Activated T-helper 1 cell treated with anti-CD3 and anti-CD28 coated beads, Interleukin-12 subunit alpha, Interleukin-12 subunit beta, Interleukin-2, Interleukin-4 antibody, amounts not matched to agents 30 ng/mL and 10 ng/mL and 1 ng/mL, durations not matched to agents 14 hours and 24 hours and 36 hours (primary cell): ENCODE measurements around the gene GRPR. TPM values are rescaled to one million over a fixed set of nuclear protein-coding genes. Genes with fewer than 3 reads are reported as not detected.
"Not testable (repeated sequence)": the region's sequence is repeated elsewhere in the genome, so short reads cannot be mapped to it uniquely, and the experiment has no call there.

Experiments
- DNase-seq: peaks from one replicate; pipeline ENCODE4 v3.0.0; 2021; ENCODE audit warnings: low spot score
- H3K27ac Mint-ChIP-seq: one replicate; pipeline ENCODE4 v1.8.0; 2021; ENCODE audit warnings: mild to moderate bottlenecking, mixed read lengths
- H3K27me3 Mint-ChIP-seq: one replicate; pipeline ENCODE4 v1.8.0; 2022; ENCODE audit warnings: mild to moderate bottlenecking, moderate library complexity, mixed read lengths; ENCODE audit not compliant: insufficient read depth
- H3K36me3 Mint-ChIP-seq: one replicate; pipeline ENCODE4 v1.8.0; 2021; ENCODE audit warnings: low read depth, mixed read lengths
- H3K4me1 Mint-ChIP-seq: one replicate; pipeline ENCODE4 v1.8.0; 2021; ENCODE audit warnings: low read depth, mixed read lengths
- H3K4me3 Mint-ChIP-seq: one replicate; pipeline ENCODE4 v1.8.0; 2021; ENCODE audit warnings: mild to moderate bottlenecking, moderate library complexity, mixed read lengths
- H3K9me3 Mint-ChIP-seq: one replicate; pipeline ENCODE4 v1.8.0; 2021; ENCODE audit warnings: mixed read lengths
- intact Hi-C: fragments of 100-400 bp; cut with micrococcal nuclease; formaldehyde crosslinking; loops from one replicate; pipeline ENCODE4 v1.15.1; 2024
- total RNA-seq: library from RNA; stranded (reverse); gene quantifications from 2 replicates; pipeline ENCODE4 v1.2.3, GENCODE V29; 2022

GRPR gene
- total RNA-seq, 1 donor from 2014 or later = not detected

DNA sequence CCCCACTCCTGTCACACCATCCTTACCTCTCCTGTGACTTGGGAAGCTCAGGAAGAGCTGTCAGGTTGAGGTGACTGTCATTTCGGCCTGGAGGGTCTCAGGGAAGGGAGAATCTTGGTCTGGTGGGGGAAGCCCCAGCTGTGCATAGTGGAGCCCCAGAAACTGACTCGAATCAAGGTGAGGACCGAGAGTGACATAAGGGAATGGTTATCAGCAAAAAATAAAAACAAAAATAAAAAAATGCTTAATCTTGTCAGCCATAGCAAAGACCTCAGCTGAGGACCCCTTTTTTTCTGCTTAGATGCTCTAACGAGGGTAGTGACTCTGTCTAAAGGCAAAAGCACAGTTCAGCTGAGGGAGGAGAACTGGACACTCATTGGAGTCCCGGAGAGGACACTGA, 43.8 kb downstream of the GRPR start, which contains the start of gene MAGEB17:
Gene MAGEB17 (plus strand): TSS at position 301 of the 400 bp plus-strand sequence. CDS start 2,902 bp downstream, outside the sequence.
- Mint-ChIP-seq H3K4me3 (no peak within 1 kb of the TSS), H3K4me1 (no peaks in the 10 kb centered on the region), H3K36me3 (no peaks in the 10 kb centered on the region), H3K27me3 (no peaks in the 10 kb centered on the region), H3K27ac (no peak within 1 kb of the TSS), H3K9me3 (no peaks in the 10 kb centered on the region)
- intact Hi-C loops = no loop called here
- DNase-seq = no peak

DNA sequence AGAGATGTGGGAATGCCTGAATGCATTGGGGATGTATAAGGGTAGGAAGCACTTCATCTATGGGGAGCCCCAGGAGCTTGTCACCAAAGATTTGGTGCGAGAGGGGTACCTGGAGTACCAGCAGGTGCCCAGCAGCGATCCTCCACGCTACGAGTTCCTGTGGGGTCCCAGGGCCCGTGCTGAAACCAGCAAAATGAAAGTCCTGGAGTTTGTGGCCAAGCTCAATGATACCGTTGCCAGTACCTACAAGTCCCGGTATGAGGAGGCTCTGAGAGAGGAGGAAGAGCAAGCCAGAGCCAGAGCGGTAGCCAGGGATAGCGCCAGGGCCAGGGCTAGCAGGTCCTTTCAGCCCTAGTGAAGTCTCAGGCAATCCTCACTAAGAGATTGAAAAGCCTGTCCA, 47.7 kb downstream of the GRPR start:
- no peak overlapping the region for H3K27ac Mint-ChIP-seq
- no peaks in the 10 kb centered on the region for H3K9me3 Mint-ChIP-seq
- H3K36me3 Mint-ChIP-seq = no peaks in the 10 kb centered on the region
- no peak for DNase-seq
- H3K4me3 Mint-ChIP-seq = no peak overlapping the region
- H3K27me3 Mint-ChIP-seq = peaks cover 3% of the 10 kb centered on the region
- no peaks in the 10 kb centered on the region for H3K4me1 Mint-ChIP-seq
- intact Hi-C loops = no loop called here

DNA sequence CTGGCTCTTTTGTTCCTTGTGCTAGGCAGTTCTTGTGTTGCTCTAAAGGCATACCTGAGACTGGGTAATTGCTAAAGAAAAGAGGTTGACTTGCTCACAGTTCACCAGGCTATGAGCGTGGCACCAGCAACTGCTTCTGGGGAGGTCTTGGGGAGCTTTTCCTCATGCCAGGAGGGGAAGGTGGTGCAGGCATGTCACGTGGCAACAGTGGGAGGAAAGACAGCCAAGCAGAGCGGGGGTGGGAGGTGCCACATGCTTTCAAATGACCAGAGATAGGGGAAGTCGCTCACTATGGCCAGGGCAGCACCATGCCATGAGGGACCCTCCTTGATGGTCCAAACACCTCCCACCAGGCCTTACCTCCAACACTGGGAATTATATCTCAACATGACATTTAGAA, 48.6 kb downstream of the GRPR start:
- no peak overlapping the region for H3K4me3 Mint-ChIP-seq
- DNase-seq = no peak
- H3K4me1 Mint-ChIP-seq = no peaks in the 10 kb centered on the region
- no peaks in the 10 kb centered on the region for H3K9me3 Mint-ChIP-seq
- H3K36me3 Mint-ChIP-seq = no peaks in the 10 kb centered on the region
- peaks cover 3% of the 10 kb centered on the region for H3K27me3 Mint-ChIP-seq
- no peak overlapping the region for H3K27ac Mint-ChIP-seq
- intact Hi-C loops = no loop called here

DNA sequence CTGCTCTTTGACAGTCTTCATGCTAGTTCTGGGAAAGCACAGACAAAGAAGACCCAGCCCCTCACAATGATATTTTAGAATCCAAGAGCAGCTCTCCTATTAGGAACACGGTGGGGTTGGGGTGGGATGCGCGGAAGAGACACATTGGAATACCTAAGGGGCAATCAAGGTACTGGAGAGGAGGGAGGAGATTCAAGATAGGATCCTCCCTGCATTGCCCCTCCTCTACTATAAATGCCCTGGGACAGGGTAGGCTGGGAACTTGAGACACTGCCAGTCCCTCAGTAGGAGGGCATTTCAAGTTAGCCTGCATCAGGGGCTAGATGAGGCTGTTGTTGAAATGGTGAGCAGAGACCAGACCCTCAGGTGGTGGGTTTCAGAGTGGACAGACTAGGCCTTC, 49.0 kb downstream of the GRPR start:
- H3K9me3 Mint-ChIP-seq = no peaks in the 10 kb centered on the region
- no peak for DNase-seq
- H3K36me3 Mint-ChIP-seq = no peaks in the 10 kb centered on the region
- no peak overlapping the region for H3K4me3 Mint-ChIP-seq
- intact Hi-C loops = no loop called here
- peaks cover 3% of the 10 kb centered on the region for H3K27me3 Mint-ChIP-seq
- no peak overlapping the region for H3K27ac Mint-ChIP-seq
- no peaks in the 10 kb centered on the region for H3K4me1 Mint-ChIP-seq

DNA sequence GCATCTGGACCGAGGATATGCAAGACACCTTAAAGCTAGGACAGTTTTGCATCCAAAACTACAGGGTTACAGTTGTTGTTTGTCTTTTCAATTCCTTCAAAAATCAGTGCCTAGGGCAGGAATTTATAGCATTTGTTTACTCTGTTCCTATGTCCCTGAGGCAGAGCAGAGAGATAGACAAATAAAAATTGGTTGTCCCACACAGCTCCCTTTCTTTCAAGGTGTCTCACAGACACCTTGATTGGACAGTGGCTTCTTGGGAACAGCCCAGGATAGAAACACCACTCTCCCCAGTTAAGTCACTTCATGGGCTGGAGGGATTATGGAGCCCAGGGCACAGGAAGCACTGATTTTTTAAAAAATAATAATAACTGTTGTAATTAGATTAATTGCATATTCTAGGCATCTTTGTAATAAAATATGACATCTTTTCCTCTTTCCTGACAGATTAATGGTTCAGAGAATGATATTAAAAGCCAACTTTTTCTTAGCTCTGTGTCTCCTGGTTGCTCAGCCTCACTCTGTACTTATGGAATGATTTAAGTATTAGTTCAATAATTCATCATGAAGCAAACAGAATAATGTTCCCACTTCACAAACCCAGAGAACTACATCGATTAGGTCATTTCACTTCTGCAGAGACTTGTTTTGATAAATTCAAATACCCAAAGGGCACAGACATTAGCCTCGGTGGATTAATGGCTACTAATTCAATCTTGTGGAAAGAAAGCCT, 52.1 kb downstream of the GRPR start:
- Mint-ChIP-seq H3K36me3 (no peaks in the 10 kb centered on the region), H3K27ac (no peak overlapping the region), H3K9me3 (no peaks in the 10 kb centered on the region), H3K4me1 (no peaks in the 10 kb centered on the region), H3K27me3 (peaks cover 3% of the 10 kb centered on the region), H3K4me3 (no peak overlapping the region)
- DNase-seq = no peak
- intact Hi-C loops = no loop called here

DNA sequence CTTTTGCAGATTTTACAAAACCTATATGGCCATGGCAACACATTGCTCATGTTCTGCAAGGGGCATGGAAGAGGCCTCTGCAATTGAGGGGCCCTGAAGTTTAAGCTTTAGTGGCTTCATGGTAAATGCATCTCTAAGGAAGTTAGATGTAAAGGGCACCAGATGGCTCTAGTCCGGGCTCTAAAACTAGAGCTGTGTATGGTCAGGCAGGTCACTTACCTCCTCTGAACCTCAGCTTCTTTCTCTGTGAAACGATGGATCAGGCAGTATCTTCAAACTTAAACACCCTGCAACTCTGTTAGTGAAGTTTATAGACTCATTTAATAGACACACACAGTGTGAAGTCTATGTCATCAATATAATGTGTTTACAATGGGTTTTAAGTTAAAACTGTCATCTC, 53.9 kb downstream of the GRPR start:
- Mint-ChIP-seq H3K4me1 (no peaks in the 10 kb centered on the region), H3K36me3 (no peaks in the 10 kb centered on the region), H3K9me3 (no peaks in the 10 kb centered on the region), H3K27ac (no peak overlapping the region), H3K27me3 (peaks cover 3% of the 10 kb centered on the region), H3K4me3 (no peak overlapping the region)
- intact Hi-C loops = no loop called here
- no peak for DNase-seq

DNA sequence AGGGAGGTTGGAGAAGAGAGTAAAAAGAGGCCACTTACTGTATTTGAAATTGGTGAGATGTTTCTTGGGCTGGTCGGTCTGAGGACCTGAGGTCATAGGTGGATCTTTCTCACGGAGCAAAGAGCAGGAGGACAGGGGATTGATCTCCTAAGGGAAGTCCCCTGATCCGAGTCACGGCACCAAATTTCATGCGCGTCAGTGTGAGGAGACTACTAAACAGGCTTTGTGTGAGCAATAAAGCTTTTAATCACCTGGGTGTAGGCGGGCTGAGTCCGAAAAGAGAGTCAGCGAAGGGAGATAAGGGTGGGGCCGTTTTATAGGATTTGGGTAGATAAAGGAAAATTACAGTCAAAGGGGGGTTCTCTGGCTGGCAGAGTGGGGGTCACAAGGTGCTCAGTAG, 60.5 kb downstream of the GRPR start:
- H3K36me3 Mint-ChIP-seq, H3K4me1 Mint-ChIP-seq, DNase-seq, H3K4me3 Mint-ChIP-seq, intact Hi-C loops, H3K27ac Mint-ChIP-seq, H3K9me3 Mint-ChIP-seq, H3K27me3 Mint-ChIP-seq: not testable (repeated sequence)

DNA sequence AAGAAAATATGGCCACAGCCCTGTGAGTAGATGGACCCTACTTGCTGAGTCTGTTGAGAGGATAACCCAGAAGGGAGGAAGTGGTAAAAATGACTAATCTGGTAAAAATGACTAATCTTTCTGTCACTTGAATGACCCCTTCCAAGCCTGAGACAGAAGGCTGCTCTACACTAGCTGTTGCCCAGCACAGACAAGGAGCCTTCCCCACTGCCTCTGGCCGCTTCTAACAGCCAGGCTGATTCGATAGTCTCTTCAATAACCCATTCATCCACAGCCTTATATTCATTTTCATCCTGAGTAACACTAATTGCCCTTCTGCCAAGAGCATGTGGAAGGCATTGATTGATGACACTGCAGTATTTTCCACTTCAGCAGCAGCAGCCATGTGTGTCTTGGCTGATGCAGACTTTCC, 62.4 kb downstream of the GRPR start:
- Mint-ChIP-seq H3K4me3 (no peak overlapping the region), H3K9me3 (no peaks in the 10 kb centered on the region), H3K27me3 (no peaks in the 10 kb centered on the region), H3K36me3 (no peaks in the 10 kb centered on the region), H3K27ac (no peak overlapping the region), H3K4me1 (peaks cover 6% of the 10 kb centered on the region)
- intact Hi-C loops = no loop called here
- no peak for DNase-seq

DNA sequence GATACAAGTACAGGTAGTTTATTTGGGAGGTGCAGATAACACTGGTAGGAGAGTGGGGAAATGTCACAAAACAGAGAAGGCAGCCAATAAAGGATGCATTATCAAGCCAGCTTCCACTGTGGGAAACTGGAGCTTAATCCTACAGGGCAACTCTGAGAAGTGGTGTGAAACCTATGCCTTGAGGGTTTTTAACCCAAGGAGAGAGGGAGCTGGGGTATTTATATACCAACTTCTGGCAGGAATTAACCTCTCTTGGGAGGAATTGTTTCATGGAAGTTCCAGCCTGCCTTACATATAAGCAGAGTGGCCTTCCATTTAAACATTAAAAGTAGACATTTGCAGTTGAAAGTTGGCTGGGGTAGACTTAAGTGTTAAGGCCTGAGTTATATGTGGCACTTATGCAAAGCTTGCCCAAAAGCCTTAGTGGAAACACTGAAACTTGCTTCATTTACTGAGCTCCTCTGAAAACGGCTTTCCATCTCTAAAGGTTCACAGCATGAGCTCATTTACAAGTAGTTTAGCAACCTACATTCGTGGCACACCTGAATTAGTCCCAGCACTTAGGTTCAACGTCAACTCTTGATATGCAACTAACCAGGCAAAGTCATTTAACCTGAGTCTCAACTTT, 63.1 kb downstream of the GRPR start:
- H3K27ac Mint-ChIP-seq = no peak overlapping the region
- peaks cover 6% of the 10 kb centered on the region for H3K4me1 Mint-ChIP-seq
- H3K36me3 Mint-ChIP-seq = no peaks in the 10 kb centered on the region
- no peak for DNase-seq
- intact Hi-C loops = no loop called here
- H3K4me3 Mint-ChIP-seq = no peak overlapping the region
- no peaks in the 10 kb centered on the region for H3K9me3 Mint-ChIP-seq
- no peaks in the 10 kb centered on the region for H3K27me3 Mint-ChIP-seq

DNA sequence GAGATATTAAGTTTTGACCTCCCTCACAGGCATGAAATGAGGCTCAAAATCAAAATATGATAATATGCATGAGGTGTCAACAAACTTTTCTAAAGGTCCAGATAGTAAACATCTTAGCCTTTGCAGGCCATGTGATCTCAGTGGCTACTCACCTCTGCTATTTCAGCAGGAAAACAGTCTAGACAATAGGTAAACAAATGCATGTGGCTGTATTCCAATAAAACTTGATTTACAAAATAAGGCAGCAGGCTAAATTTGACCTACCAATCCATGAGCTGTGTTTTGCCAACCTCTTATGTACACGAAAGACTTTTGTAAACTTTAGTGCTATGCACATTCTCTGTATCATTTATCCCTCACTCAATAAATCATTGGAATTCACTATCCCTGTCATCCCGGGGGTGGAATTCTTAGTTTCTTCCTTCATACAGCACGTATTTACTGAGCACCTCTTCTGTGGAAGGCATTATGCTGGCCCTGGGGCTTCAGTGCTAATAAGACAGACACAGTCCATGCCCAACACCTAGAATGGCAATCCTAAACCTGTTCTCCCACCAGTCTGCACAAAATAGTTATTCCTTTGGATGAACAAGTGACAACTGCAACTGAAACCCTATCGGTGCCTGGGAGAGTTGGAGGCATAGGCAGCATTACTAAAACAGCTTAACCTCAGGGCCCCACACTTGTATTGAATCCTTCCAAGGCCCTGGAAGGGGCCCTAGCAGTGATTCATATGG, 63.8 kb downstream of the GRPR start:
- H3K27me3 Mint-ChIP-seq = no peaks in the 10 kb centered on the region

DNA sequence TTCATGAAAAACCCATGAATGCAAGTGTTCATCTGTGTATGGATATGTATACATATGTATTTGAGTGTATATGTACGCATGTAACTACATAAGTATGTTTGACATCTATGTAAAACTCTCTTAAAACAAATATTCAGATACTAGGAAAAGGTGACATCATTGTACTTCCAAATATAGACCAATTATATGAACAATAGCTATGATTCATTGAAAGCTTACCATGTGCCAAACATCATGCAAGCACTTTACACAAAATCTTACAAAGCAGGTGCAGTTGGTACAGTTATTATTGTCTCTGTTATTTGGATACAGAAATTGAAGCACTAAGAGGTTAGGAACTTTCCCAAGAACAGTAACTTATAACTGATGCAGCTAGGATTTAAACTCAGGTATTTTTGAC, 65.3 kb downstream of the GRPR start:
- no peak overlapping the region for H3K4me3 Mint-ChIP-seq
- H3K27me3 Mint-ChIP-seq = no peaks in the 10 kb centered on the region
- no peaks in the 10 kb centered on the region for H3K9me3 Mint-ChIP-seq

More for the DNA sequence above, 63.8 kb downstream of the GRPR start:
- DNase-seq = no peak
- no peak overlapping the region for H3K27ac Mint-ChIP-seq
- H3K36me3 Mint-ChIP-seq = no peaks in the 10 kb centered on the region
- H3K4me3 Mint-ChIP-seq = no peak overlapping the region
- intact Hi-C loops = no loop called here
- H3K9me3 Mint-ChIP-seq = no peaks in the 10 kb centered on the region
- H3K4me1 Mint-ChIP-seq = peaks cover 6% of the 10 kb centered on the region

DNA sequence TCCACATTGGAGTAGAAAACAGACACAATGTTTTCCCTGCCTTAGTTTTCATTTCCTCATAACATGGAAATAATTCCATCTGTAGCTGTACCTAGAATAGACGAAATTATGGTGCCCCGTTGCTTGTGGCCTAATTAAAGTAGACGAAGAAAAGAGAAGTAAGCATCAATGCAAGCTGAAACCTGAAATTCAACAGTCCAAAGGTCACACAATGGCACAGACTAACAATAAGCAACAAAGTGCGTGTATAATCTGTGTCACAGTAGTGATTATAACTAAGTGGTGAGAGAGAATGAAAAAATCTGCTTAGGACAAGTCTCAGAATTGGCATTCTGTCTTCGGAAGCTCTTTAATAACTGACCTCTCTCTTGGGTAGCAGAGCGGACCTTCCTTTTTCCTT, 68.2 kb downstream of the GRPR start:
- Mint-ChIP-seq H3K36me3 (no peaks in the 10 kb centered on the region), H3K4me1 (no peaks in the 10 kb centered on the region), H3K27me3 (no peaks in the 10 kb centered on the region), H3K9me3 (no peaks in the 10 kb centered on the region), H3K27ac (no peak overlapping the region), H3K4me3 (no peak overlapping the region)
- no peak for DNase-seq
- intact Hi-C loops = no loop called here

More for the DNA sequence above, 65.3 kb downstream of the GRPR start:
- no peak for DNase-seq
- Mint-ChIP-seq H3K36me3 (no peaks in the 10 kb centered on the region), H3K27ac (no peak overlapping the region), H3K4me1 (peaks cover 6% of the 10 kb centered on the region)
- intact Hi-C loops = no loop called here

DNA sequence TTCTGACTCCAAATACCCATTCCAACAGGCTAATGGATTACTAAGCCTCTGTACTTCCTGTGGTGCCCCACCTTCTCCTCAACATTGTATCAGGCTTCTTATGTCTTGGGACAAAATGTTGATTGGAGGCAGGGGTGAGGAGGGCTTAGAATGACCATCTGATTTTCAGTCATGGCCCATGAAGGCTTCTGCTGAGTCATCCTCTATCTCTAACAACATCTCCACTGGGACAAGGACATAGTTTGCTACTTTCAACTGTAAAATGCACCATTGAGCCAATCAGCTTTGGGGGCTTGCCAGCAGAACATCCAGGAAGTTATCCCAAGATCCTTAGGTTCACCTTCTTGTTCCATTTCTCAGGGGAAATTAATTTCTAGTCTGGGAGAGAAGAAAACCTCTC, 73.5 kb downstream of the GRPR start:
- no peak for DNase-seq
- intact Hi-C loops = no loop called here
- Mint-ChIP-seq H3K4me1 (no peaks in the 10 kb centered on the region), H3K36me3 (no peaks in the 10 kb centered on the region), H3K9me3 (no peaks in the 10 kb centered on the region), H3K27ac (no peak overlapping the region), H3K4me3 (no peak overlapping the region), H3K27me3 (no peaks in the 10 kb centered on the region)
